ENCODE data around the gene FGFR2.

Gene FGFR2

GRCh38 chr10:121481180-121481579 is 117.1 kb downstream of the FGFR2 start:
- no peak for ATAC-seq
- no peak for TF ChIP-seq POU6F1 (CRISPR knock-in tag; IDR thresholded peaks at IDR 0.05; ENCODE audit: borderline replicate concordance, low read depth)

GRCh38 chr10:121478556-121478955 is 119.7 kb downstream of the FGFR2 start:
- no peak for ATAC-seq
- TF ChIP-seq ZNF70 (CRISPR knock-in tag; IDR thresholded peaks at IDR 0.05) (no peak), BACH2 (CRISPR knock-in tag; IDR thresholded peaks at IDR 0.05; ENCODE audit: borderline replicate concordance) (no peak), OSR1 (CRISPR knock-in tag; IDR thresholded peaks at IDR 0.05) (no peak), CREB5 (CRISPR knock-in tag; IDR thresholded peaks at IDR 0.05; ENCODE audit: low read depth) (no peak), TOX (CRISPR knock-in tag; IDR thresholded peaks at IDR 0.05; ENCODE audit: borderline replicate concordance) (no peak), CSDC2 (CRISPR knock-in tag; IDR thresholded peaks at IDR 0.05) (no peak), ZFP3 (CRISPR knock-in tag; IDR thresholded peaks at IDR 0.05) (no peak), ZC3H10 (CRISPR knock-in tag; IDR thresholded peaks at IDR 0.05) (no peak), PPARA (CRISPR knock-in tag; IDR thresholded peaks at IDR 0.05; ENCODE audit: borderline replicate concordance) (no peak), ZNF565 (CRISPR knock-in tag; conservative IDR thresholded peaks at IDR 0.05; ENCODE audit: low read depth) (no peak), TSHZ2 (CRISPR knock-in tag; IDR thresholded peaks at IDR 0.05) (no peak; the same call in 1 of the 2 replicates), ESRRG (CRISPR knock-in tag; IDR thresholded peaks at IDR 0.05) (no peak), RARB (CRISPR knock-in tag; IDR thresholded peaks at IDR 0.05) (no peak), PATZ1 (CRISPR knock-in tag; IDR thresholded peaks at IDR 0.05; ENCODE audit: borderline replicate concordance) (no peak), GLIS3 (CRISPR knock-in tag; IDR thresholded peaks at IDR 0.05) (no peak), SNAI2 (CRISPR knock-in tag; IDR thresholded peaks at IDR 0.05) (peak; percentile 23; the same call in 1 of the 2 replicates), CSRNP3 (CRISPR knock-in tag; IDR thresholded peaks at IDR 0.05) (no peak), TCF4 (CRISPR knock-in tag; IDR thresholded peaks at IDR 0.05; ENCODE audit: borderline replicate concordance) (peak; percentile 79), POU6F1 (CRISPR knock-in tag; IDR thresholded peaks at IDR 0.05; ENCODE audit: borderline replicate concordance, low read depth) (no peak), ZNF8 (CRISPR knock-in tag; IDR thresholded peaks at IDR 0.05) (no peak), ZFP30 (CRISPR knock-in tag; IDR thresholded peaks at IDR 0.05) (no peak), ARNTL (CRISPR knock-in tag; IDR thresholded peaks at IDR 0.05; ENCODE audit: borderline replicate concordance, low read depth) (no peak), ISL1 (CRISPR knock-in tag; IDR thresholded peaks at IDR 0.05) (peak; percentile 46)

Data from SK-N-SH treated with all-trans-retinoic acid at 6 μM for 48 hours (cell line).